GM12801 (cell line): ENCODE data around the gene CPT2.

Source experiments
- TF ChIP-seq, protein P1 (sequence below): IDR thresholded peaks from one replicate; pipeline ENCODE4 v1.5.1; 2011; ENCODE audit warnings: control low read depth; ENCODE audit not compliant: insufficient read length; ENCODE audit errors: extremely low read depth

The CPT2 gene

DNA sequence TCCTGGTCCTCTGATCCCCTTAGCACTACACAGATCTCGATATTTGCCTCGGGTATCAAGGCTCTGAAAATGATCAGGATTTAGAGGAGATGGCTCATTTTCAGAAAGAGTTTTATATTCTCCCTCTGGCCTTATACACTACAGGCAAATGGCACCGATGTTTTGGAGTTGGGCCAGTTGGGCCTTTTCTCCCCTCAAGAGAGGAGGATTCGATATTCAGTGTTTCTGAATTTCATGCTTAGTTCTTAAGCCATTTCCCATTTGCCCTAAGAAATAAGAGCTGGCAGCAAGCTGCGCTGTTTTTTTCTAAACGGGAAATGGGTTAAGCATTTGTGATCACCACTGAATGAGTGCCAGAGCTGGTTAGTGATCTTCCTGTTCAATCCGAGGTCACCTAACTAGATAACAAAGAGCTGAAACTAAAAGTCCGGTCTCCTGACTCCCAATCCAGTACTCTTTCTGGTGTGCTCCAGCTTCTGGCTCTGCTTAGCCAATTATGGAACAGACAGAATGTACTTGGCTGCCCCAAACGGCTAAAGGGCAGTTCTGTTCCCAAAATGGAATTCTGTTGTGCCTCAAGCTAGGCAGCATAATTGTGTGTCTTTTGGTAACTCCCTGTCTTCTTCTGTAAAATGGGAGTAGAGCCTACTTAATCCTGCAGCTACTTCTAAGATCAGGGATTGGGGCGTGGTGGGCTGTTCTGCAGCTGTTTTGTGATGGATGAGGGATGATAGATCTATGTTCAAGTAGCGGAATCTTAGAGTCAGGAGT lies 1.2 kb upstream of the CPT2 start:
- TF ChIP-seq, protein P1, sequence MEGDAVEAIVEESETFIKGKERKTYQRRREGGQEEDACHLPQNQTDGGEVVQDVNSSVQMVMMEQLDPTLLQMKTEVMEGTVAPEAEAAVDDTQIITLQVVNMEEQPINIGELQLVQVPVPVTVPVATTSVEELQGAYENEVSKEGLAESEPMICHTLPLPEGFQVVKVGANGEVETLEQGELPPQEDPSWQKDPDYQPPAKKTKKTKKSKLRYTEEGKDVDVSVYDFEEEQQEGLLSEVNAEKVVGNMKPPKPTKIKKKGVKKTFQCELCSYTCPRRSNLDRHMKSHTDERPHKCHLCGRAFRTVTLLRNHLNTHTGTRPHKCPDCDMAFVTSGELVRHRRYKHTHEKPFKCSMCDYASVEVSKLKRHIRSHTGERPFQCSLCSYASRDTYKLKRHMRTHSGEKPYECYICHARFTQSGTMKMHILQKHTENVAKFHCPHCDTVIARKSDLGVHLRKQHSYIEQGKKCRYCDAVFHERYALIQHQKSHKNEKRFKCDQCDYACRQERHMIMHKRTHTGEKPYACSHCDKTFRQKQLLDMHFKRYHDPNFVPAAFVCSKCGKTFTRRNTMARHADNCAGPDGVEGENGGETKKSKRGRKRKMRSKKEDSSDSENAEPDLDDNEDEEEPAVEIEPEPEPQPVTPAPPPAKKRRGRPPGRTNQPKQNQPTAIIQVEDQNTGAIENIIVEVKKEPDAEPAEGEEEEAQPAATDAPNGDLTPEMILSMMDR = no peak

DNA sequence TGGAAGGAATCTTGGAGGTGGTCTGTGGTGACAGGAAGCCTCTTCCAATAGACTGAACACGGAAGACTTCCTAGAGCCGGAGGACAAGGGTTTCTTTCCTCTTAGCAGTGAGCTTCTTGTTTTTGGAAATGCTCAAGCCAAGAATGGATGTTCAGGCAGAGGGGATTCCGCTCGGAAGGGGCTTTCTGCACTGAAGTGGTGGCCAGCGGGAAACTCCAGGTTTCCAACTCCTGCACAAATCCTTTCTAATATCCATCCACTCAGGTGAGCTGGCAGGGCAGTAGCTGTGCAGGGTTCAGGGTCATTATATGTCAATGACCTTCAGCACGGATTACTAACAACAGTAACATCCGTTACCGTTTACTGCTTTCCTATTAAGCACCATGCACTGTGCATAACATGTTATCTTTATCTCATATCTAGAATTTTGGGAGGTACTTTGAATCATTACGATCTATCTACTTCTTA lies 573 bp upstream of the CPT2 start:
- TF ChIP-seq, protein P1 = no peak

DNA sequence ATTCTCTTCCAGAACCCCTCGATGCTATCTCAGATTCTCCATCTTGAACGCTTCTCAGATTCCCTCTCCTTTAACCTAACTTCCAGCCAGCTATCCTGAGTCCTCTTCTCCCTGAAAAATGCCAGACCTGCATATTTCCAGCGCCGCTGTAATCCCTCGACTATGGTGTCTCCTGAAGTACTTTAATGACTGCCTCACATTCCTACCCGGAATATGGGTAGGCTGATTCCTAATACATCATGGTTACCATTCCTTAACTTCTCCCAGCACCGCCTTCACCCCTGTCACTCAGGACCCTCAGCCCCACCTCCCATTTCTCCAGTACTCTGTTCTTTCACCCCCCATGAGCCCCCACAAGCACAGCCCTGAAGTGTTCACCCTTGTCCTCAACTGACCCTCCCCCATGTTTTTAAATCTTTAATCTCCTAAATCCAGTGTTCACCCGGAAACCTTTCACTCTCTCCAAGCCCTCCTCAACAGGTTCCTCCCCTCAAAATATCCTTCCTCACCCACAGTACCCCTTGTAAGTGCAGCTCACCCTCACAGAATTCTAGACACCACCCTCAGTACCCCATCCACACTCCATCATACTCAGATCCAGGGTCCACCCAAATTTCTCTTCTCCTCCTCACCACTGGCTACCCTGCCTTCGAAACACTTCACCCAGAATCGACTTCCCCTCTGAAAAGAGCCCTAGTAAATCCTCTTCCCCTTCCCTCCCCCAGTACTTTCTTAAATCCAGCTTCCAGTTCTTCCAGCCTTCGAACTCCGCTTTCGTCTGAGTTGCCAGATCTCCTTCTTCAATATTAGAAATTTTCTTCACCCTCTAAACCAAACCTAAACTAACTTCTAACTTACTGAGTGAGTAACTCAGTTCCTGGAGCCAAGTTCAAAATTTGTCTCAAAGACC lies 922 bp downstream of the CPT2 start:
- TF ChIP-seq, protein P1 = no peak

DNA sequence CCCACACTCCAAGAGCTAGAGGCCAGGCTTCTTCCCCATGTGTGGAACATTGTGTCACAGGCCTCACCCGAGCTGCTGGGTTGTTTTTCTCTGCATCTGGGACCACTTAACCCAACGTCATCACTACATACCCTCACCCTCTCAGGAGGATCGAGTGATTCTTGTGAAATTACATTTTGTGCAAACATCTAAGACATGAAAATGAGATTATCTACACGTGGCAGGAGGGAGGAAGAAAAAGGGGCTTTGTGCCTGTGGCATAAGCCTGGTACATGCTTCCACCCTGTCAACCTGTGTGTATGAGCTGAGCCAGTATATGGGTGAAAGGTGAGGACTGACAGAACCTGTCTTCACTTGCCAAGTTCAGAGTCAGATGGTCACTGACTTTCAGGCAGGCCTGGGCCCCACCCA lies 1.6 kb downstream of the CPT2 start:
- TF ChIP-seq, protein P1 = no peak

DNA sequence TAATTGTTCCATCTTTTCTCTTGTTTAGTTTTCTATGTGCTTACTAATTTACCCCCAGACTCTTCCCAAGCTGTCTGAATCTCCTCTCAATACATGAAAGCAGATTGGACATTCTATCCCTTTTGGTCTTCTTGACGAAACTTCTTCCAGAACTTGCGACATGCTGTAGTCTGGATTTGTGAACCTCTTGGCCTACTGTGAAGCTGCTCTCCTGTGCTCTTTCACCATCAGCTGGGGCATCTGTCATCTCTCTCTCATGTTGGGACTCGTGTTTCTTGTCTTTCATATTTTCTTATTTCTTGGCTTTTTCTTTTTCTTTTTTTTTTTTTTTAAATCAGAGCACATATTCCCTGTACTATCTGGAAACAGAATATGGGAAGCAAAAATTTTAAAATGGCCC lies 6.8 kb downstream of the CPT2 start:
- TF ChIP-seq, protein P1 = no peak

DNA sequence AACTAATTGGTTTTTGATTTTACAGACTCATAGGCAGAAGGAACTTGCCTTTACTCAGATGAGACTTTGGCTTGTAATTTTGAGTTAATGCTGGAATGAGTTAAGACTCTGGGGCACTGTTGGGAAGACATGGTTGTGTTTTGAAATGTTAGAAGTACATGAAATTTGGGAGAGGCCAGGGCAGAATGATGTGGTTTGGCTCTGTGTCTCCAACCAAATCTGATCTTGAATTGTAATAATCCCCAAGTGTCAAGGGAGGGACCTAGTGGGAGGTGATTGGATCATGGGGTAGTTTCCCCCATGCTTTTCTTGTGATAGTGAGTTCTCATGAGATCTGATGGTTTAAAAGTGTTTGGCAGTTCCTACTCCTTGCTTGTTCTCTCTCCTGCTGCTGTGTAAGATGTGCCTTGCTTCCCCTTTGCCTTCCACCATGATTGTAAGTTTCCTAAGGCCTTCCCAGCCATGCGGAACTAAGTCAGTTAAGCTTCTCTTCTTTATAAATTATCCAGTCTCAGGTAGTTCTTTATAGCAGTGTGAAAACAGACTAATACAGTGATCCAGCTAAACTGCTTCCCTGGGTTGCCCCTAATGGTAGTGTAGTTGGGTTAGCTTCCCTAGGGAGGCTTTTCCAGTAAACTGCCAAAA lies 10.2 kb downstream of the CPT2 start:
- TF ChIP-seq, protein P1 = no peak

DNA sequence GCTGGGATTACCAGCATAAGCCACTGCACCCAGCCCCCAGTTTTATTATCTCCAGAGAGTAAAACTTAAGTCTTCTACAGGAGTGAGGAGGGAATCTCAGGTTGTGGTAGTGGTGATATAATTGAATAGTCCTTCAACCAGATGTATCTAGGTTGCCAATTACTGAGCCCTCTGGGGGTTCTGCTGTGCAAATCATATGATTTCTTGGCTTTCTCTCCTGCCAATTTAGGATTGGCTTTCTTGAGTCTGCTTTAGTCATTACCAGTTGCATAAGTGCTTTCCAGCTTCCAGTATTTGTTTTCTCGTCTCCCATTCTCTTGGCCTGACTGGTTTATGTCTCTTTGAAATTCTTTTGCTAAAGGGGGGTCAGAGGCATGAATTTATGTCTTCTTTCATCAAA lies 11.1 kb downstream of the CPT2 start:
- TF ChIP-seq, protein P1 = no peak
